Stimulated activated naive CD4-positive, alpha-beta T cell (primary cell): ENCODE data around the gene PLLP.
A peak's percentile ranks its signal among the peaks of the same experiment; 100 is the strongest.

Experiments
- DNase-seq, 6 experiments: peaks; one replicate each; lab custom pipeline; 2025; lab: John Stamatoyannopoulos, UW

Gene PLLP

GRCh38 chr16:57273359-57273758 lies 11.1 kb downstream of the PLLP start:
- no peak for DNase-seq

GRCh38 chr16:57271867-57272495 lies 12.5 kb downstream of the PLLP start:
- no peak for DNase-seq

DNA sequence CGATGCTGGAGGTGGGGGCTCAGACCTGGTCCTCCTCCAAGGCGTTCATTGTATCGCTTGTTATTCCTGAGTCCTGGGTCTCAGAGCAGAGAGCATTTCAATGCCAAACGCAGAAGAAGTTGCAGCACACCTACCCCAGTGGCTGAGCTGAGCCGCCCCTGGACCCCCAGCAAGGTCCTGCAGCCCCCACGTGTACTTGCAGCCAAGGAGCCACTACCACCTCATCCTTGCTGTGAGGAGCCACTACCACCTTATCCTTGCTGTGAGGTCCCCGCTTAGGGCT lies 13.5 kb downstream of the PLLP start:
- no peak for DNase-seq

GRCh38 chr16:57270221-57271062 lies 14.0 kb downstream of the PLLP start:
- DNase-seq, result no peak

DNA sequence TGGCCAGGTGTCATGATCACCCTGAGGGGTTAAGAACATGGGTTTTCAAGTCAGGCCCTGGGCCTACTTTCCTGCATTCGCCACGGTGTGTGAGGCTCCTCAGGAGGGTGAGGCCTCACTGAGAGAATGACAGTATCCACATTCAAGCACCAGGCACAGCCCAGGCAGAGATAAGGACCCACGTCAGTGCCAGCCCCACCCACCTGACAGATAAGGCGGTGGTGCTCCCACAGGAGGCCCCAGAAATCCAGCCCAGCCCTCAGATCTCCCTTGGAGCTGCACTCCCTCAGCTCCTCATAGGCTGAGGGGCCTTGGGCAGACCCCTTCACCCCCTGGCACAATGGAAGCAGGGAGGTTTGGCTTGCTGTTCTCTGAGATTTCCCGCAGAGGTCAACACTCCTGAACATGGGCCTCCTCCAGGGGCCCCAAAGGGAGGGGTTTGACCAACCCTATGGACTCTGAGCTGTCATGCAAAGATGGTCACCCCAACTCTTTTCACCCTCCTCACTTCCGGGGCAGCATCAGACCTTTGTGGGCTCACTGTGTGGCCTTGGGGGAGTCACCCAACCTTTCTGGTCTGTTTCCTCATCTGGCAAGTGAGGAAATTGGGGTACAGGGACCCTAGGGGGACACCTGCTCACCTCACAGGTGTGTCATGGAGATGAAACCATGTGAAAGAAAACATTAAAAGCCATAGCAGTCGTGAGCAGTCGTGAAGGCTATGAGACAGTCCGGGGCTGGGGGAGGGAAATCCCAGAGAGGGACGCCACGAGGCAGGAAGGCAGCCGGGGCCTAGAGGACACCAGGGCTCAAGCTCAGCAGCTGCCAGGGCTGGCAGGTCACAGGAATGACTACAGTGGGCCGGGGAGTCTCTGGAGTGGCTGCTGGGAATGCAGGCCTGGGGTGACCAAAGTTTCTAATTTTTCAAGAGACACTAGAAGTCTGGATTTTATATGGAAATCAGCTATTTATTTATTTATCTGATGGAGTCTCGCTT lies 15.4 kb downstream of the PLLP start:
- peak in 1 of 6 experiments; percentile 8 for DNase-seq

DNA sequence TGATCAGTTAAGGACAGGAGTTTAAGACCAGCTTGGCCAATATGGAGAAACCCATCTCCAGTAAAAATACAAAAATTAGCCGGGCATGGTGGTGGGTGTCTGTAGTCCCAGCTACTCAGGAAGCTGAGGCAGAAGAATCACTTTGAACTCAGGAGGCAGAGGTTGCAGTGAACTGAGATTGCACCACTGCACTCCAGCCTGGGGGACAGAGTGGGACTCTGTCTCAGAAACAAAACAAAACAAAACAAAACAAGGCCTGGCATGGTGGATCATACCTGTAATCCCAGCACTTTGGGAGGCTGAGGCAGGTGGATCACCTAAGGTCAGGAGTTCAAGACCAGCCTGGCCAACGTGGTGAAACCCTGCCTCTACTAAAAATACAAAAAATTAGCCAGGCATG lies 17.1 kb downstream of the PLLP start:
- DNase-seq, result peak in 3 of 6 experiments; percentile 29 to 69 (median 40)

DNA sequence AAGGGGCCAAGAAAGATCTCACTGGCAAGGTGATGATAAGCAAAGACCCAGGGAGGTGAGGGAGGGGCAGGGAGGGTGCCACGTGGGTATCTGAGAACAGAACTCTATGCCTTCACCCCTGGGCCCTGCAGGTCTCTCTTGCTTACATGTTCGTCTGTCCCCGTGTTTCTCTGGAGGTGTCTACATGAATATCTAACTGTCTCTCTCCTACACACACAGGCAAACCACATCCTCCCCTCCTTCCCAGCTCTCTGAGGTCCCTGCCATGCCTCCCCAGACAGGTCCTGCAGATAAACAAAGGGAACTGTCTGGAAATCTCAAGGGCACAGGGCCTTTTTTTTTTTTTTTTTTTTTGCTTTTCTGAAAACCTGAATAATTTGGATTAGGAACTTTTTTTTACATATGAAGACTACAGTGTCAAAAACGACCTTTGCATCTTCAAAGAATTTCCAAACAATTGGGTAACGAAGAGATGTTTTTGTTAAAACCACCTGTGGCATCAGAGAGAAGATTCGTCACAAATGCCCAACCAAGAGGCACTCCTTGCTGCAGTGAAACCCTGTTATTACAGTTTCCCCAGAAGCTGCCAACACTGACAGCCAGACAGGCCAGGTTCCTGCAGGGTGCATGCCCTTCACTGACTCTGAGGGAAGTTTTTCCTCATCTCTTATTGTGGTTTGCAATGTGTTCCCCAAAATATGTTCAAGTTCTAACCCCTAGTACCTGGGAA lies 17.8 kb downstream of the PLLP start:
- peak; percentile 32 to 93 (median 70) for DNase-seq

- DNase-seq, result no peak
Measured at GRCh38 chr16:57265850-57266530, 18.5 kb downstream of the PLLP start.

GRCh38 chr16:57264950-57265371 lies 19.5 kb downstream of the PLLP start:
- DNase-seq, result peak in 4 of 6 experiments; percentile 10 to 41 (median 18)

- DNase-seq, result no peak
Measured at GRCh38 chr16:57264381-57264780, 20.1 kb downstream of the PLLP start.

DNA sequence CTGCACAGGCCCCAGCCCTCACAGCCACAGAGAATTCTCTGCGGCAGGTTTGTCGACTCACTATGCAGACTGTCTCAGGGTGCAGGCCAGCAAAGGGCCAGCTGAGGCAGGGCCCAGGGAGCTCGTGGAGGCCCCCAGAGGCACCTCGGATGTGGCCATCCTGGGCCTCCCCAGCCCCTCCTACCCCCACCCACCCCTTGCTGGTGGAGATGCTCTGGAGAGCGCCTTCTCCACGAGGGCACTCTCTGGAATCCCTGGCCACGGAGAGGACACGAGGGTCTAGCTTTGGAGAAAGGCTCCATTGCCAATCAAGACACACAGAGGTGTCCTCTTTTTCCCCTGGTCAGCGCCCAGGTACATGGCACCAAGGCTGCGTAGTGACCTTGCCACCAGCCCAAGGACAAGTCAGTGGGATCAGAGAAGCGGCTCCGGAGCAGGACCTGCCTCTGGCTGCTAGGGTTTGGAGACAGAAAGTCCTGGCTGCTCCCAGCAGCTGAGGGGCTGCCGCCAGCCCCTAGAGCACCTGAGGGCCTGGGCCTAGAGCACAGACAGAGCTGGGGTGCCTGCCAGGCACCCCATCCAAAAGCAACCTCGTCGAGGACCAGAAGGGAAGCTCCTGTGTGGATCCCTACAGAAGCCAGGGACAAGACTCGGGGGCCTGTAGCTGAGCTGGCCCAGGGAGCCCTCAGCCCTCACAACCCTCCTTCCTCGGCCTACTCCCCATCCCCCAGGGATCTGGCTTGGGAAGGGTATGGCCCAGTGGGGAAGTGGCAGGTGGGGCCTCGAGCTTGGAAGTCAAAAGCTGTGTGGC lies 20.7 kb downstream of the PLLP start:
- no peak for DNase-seq

GRCh38 chr16:57262841-57263540 lies 21.5 kb downstream of the PLLP start:
- DNase-seq, result no peak

DNA sequence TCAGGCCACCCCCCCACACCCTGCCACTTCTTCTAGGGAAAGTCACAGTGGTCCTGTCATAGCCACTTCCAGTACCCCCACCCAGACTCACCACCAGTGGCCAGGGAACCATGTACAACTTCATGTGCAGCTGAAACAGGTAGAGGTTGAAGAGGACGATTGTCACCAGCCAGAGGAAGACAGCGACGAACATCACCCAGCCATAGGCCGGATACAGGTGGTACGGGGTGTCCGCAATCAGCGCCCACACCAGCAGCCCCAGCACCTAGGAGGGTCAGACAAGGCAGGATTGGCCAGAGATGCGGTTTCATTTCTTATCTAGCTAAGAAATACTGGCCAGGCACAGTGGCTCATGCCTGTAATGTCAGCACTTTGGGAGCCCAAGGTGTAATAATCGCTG lies 22.7 kb downstream of the PLLP start:
- no peak for DNase-seq

DNA sequence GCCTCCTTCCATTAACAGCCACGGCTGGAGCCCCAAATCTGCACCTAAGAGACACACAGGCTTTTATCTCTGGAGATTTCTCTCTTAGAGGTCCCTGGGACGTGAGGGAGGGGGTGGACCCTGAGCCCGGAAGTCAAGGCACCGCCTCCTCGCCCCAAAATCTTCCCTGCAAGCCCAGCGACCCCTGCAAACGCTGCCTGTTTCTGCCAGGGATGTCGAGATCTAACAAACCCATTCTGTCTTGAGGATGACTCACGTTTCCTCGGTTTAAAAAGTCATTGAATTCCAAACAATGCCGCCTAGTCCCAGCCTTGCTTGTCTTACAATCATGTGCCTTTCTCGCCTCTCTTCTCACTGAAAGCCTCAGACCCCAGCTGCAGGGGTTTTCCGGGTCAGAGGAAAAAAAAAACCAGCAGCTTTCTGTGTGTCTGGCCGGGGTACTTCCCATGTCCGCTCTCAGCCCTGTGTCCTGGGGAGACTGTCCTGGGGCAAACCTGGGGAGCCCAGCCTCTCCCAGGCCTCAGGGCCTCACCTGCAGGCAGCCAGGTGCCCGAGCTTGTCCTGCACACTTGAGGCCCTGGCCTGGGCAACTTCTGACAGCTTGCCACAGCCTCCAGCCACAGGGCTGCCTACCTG lies 24.1 kb downstream of the PLLP start:
- peak in 5 of 6 experiments; percentile 10 to 42 (median 16) for DNase-seq

DNA sequence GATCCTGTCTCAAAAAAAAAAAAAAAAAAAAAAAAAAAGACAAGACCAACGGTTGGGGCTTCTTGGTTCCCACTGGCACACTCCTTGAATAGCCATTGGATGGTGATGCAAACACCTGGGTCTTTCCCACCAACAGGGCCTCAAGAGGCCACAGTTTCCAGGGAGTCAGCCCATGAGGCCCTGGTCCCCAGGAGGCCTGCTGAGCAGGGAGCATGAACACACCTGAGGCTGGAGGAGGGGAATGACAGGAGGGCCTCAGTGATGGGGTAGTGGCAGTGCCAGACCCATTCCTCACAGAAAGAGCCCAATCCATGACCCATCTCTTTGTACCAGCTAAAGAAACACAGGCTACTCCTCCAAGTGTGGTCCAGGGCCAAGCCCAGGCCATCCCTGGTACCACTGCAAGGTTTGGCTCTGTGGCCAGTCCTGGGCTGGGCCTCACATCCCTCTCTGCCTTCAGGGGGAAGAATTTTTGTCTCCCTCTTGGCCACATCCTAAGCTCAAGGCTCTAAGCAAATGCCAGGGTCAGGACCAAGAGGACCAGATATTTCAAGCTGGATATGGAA lies 25.5 kb downstream of the PLLP start:
- no peak for DNase-seq

DNA sequence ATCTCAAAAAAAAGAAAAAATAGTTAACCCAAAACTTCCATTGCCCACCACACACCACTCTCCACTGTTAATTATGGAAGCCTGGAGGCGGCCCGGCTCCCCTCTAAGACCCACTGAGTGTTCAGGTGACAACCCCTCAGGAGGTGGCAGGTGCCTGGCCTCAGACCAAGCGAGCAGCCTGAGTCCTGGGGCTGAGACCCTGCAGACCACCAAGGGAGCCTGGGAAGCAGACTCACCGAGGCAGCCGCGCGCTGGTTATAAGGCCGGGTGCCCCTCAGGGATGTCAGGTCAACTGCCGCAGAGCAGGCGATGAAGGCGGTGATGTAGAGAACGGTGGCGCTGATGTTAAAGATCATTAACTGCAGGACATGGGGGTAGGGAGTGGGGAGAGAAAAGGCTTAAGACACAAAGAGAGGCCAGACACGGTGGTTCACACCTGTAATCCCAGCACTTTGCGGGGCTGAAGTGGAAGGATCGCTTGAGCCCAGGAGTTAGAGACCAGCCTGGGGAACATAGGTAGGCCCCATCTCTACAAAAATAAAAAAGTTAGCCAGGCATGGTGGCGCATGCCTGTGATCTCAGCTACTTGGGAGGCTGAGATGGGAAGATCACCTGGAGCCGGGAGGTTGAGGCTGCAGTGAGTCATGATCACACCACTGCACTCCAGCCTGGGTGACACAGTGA lies 26.1 kb downstream of the PLLP start:
- DNase-seq, result no peak

GRCh38 chr16:57257455-57258070 lies 26.9 kb downstream of the PLLP start:
- no peak for DNase-seq
